Measurements from ENCODE around the gene PPP1R37. TPM values are rescaled to one million over a fixed set of nuclear protein-coding genes. Genes with fewer than 3 reads are reported as not detected.

Gene PPP1R37
- total RNA-seq, 1 donor from 2014 or later = 23.8 TPM

- DNase-seq (ENCODE audit: extremely low spot score in 2 of 2) = no peak
- TF ChIP-seq CTCF (IDR thresholded peaks at IDR 0.05) (no peak), POLR2AphosphoS5 (IDR thresholded peaks at IDR 0.05; ENCODE audit: insufficient read depth in 1 of 2, low read depth in 1 of 2) (no peak)
These were observed 67.0 kb downstream of the PPP1R37 start for GRCh38 chr19:45159971-45160324.

GRCh38 chr19:45160870-45161737 is 68.1 kb downstream of the PPP1R37 start, which contains the start of gene NKPD1:
TSS of gene NKPD1 (minus strand) at chr19:45160982. CDS start at chr19:45160150, 832 bp downstream.
- Histone ChIP-seq H3K4me1 (peaks cover 62% of the 10 kb centered on the region), H3K36me3 (no peaks in the 10 kb centered on the region), H3K27me3 (no peaks in the 10 kb centered on the region), H3K9me3 (no peaks in the 10 kb centered on the region), H3K27ac (peak within 1 kb of the TSS; percentile 59), H3K4me3 (peak within 1 kb of the TSS in 1 of 2 donors; percentile 30)
- peak; percentile 12 to 20 for TF ChIP-seq POLR2AphosphoS5 (IDR thresholded peaks at IDR 0.05; ENCODE audit: insufficient read depth in 1 of 2, low read depth in 1 of 2)
- TF ChIP-seq POLR2A (IDR thresholded peaks at IDR 0.05) = no peak
- intact Hi-C loops (cut with DNase I) = no loop called here
- DNase-seq (ENCODE audit: extremely low spot score in 2 of 2) = no peak

More at GRCh38 chr19:45159971-45160324, 67.0 kb downstream of the PPP1R37 start:
- Histone ChIP-seq H3K27ac (no peak overlapping the region), H3K4me1 (peaks cover 56% of the 10 kb centered on the region), H3K4me3 (no peak overlapping the region), H3K9me3 (no peaks in the 10 kb centered on the region), H3K27me3 (no peaks in the 10 kb centered on the region), H3K36me3 (no peaks in the 10 kb centered on the region)
- intact Hi-C loops (cut with DNase I) = no loop called here

GRCh38 chr19:45161738-45162607 is 69.0 kb downstream of the PPP1R37 start:
- H3K27ac ChIP-seq = peak overlapping the region; percentile 59
- intact Hi-C loops (cut with DNase I) = no loop called here
- no peaks in the 10 kb centered on the region for H3K27me3 ChIP-seq
- H3K4me3 ChIP-seq = peak overlapping the region in 1 of 2 donors; percentile 30
- no peaks in the 10 kb centered on the region for H3K36me3 ChIP-seq
- H3K4me1 ChIP-seq = peaks cover 62% of the 10 kb centered on the region
- no peak for DNase-seq (ENCODE audit: extremely low spot score in 2 of 2)
- no peak for TF ChIP-seq POLR2AphosphoS5 (IDR thresholded peaks at IDR 0.05; ENCODE audit: insufficient read depth in 1 of 2, low read depth in 1 of 2)
- TF ChIP-seq POLR2A (IDR thresholded peaks at IDR 0.05) = no peak
- TF ChIP-seq CTCF (IDR thresholded peaks at IDR 0.05) = no peak
- no peaks in the 10 kb centered on the region for H3K9me3 ChIP-seq

GRCh38 chr19:45162608-45163143 is 69.7 kb downstream of the PPP1R37 start:
- Histone ChIP-seq H3K36me3 (no peaks in the 10 kb centered on the region), H3K27me3 (no peaks in the 10 kb centered on the region), H3K9me3 (no peaks in the 10 kb centered on the region), H3K4me1 (peaks cover 62% of the 10 kb centered on the region), H3K27ac (peak overlapping the region; percentile 59), H3K4me3 (peak overlapping the region in 1 of 2 donors; percentile 30)
- no peak for DNase-seq (ENCODE audit: extremely low spot score in 2 of 2)
- intact Hi-C loops (cut with DNase I) = no loop called here
- TF ChIP-seq CTCF (IDR thresholded peaks at IDR 0.05) (no peak), POLR2AphosphoS5 (IDR thresholded peaks at IDR 0.05; ENCODE audit: insufficient read depth in 1 of 2, low read depth in 1 of 2) (no peak), POLR2A (IDR thresholded peaks at IDR 0.05) (no peak)

- intact Hi-C loops (cut with DNase I) = no loop called here
- no peak for DNase-seq (ENCODE audit: extremely low spot score in 2 of 2)
- TF ChIP-seq CTCF (IDR thresholded peaks at IDR 0.05) (no peak), POLR2AphosphoS5 (IDR thresholded peaks at IDR 0.05; ENCODE audit: insufficient read depth in 1 of 2, low read depth in 1 of 2) (no peak), POLR2A (IDR thresholded peaks at IDR 0.05) (no peak)
- peaks cover 62% of the 10 kb centered on the region for H3K4me1 ChIP-seq
- no peak overlapping the region for H3K4me3 ChIP-seq
- no peaks in the 10 kb centered on the region for H3K36me3 ChIP-seq
- H3K27me3 ChIP-seq = no peaks in the 10 kb centered on the region
- H3K27ac ChIP-seq = peak overlapping the region; percentile 13
- no peaks in the 10 kb centered on the region for H3K9me3 ChIP-seq
These were observed 70.2 kb downstream of the PPP1R37 start for GRCh38 chr19:45163156-45163555.
